Loucy (cell line): ENCODE measurements around the gene RBMS2.

Source experiments
- EZH2phosphoT487 ChIP-seq: fragments of 200-600 bp; IDR thresholded peaks from 2 replicates; pipeline ENCODE4 v1.6.1; 2018; ENCODE audit warnings: antibody characterized with exemption, mild to moderate bottlenecking, moderate library complexity, borderline replicate concordance
- TF ChIP-seq, protein P1 (sequence below): fragments of 200-600 bp; sonication (generic); conservative IDR thresholded peaks from 2 replicates; pipeline ENCODE4 v1.5.1; 2014; ENCODE audit warnings: mild to moderate bottlenecking, antibody characterized with exemption, low read length

DNA sequence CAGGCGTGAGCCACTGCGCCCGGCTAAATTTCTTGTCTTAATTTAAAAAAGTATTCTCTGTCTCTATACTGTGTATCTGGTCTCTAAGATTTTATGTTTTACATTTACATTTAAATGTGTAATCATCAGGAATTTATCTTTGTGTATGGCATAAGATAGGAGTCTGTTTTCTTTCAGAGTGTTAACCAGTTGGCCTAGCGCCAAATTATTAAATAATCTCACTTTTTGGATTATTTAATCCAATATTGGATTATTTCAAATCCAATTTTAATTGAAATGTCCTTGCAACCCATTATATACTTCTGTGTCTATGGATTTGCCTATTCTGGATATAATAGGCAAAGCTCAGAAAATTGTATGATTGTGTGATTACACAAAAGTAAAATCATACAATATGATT lies 63.5 kb downstream of the RBMS2 start:
- TF ChIP-seq, protein P1, sequence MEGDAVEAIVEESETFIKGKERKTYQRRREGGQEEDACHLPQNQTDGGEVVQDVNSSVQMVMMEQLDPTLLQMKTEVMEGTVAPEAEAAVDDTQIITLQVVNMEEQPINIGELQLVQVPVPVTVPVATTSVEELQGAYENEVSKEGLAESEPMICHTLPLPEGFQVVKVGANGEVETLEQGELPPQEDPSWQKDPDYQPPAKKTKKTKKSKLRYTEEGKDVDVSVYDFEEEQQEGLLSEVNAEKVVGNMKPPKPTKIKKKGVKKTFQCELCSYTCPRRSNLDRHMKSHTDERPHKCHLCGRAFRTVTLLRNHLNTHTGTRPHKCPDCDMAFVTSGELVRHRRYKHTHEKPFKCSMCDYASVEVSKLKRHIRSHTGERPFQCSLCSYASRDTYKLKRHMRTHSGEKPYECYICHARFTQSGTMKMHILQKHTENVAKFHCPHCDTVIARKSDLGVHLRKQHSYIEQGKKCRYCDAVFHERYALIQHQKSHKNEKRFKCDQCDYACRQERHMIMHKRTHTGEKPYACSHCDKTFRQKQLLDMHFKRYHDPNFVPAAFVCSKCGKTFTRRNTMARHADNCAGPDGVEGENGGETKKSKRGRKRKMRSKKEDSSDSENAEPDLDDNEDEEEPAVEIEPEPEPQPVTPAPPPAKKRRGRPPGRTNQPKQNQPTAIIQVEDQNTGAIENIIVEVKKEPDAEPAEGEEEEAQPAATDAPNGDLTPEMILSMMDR: no peak
- no peak for TF ChIP-seq EZH2phosphoT487
